HepG2 (cell line): ENCODE results near the gene FMO3. TPM values are rescaled to one million over a fixed set of nuclear protein-coding genes. Genes with fewer than 3 reads are reported as not detected.
A peak's percentile ranks its signal among the peaks of the same experiment; 100 is the strongest.

Experiments used
- ATAC-seq: fragments of 200-7000 bp; cut with Tn5 transposase; 3 replicates; pipeline ENCODE4 v1.9.1; 2020; ENCODE audit warnings: mild to moderate bottlenecking, moderate library complexity
- BruUV-seq: library from RNA; stranded (reverse); fragments of 400-500 nt; replicated peaks from 2 replicates; lab custom pipeline; 2021; lab: Mats Ljungman, UMichigan
- CTCF ChIA-PET: fragments of 300-600 bp; formaldehyde crosslinking; extraction: SDS; loops from one replicate; lab custom pipeline; 2021; ENCODE audit warnings: low total read pairs, inconsistent platforms, low intra/inter-chr PET ratio; lab: Yijun Ruan, JAX
- POLR2A ChIA-PET: fragments of 350-600 bp; sonication (Branson Sonifier 250); formaldehyde crosslinking; loops from one replicate; lab custom pipeline; 2020; ENCODE audit warnings: antibody characterized with exemption, inconsistent platforms; lab: Yijun Ruan, JAX
- DNase-seq: peaks from one replicate; pipeline ENCODE4 v3.0.0-alpha.2; 2015; ENCODE audit warnings: low spot score
- FAIRE-seq: peaks from 3 replicates; lab custom pipeline; 2011; peaks lifted over from hg19 to GRCh38; lab: Jason Lieb, UNC
- H2AFZ ChIP-seq: one replicate; pipeline ENCODE4 v1.6.1; 2011; ENCODE audit warnings: low read length, inconsistent platforms
- H3K27ac ChIP-seq: fragments of 300-600 bp; 3 replicates; pipeline ENCODE4 v1.8.0; 2011; ENCODE audit warnings: mixed run types, mild to moderate bottlenecking, mixed read lengths, low read length, inconsistent platforms; ENCODE audit not compliant: insufficient read depth; ENCODE audit errors: extremely low read length
- H3K27me3 ChIP-seq, 2 experiments: fragments of 200-600 bp in 1 of 2; 2 replicates in 1 of 2; 3 replicates in 1 of 2; pipeline versions ENCODE4 v1.6.0 to v1.8.0; 2011; ENCODE audit warnings: low read length in 2 of 2, mild to moderate bottlenecking in 2 of 2, moderate library complexity in 2 of 2, inconsistent platforms in 1 of 2; ENCODE audit not compliant: insufficient read depth in 2 of 2, control insufficient read depth in 1 of 2
- H3K36me3 ChIP-seq, 2 experiments: fragments of 200-600 bp in 1 of 2; replicated peaks in 1 of 2; 2 replicates in 1 of 2; 3 replicates in 1 of 2; pipeline versions ENCODE4 v1.5.1 to v1.8.0; 2011; ENCODE audit warnings: low read length in 2 of 2, inconsistent platforms in 1 of 2; ENCODE audit not compliant: insufficient read depth in 2 of 2, control insufficient read depth in 1 of 2
- H3K4me1 ChIP-seq: 2 replicates; pipeline ENCODE4 v1.5.1; 2012; ENCODE audit warnings: low read length, inconsistent platforms; ENCODE audit not compliant: insufficient read depth
- H3K4me2 ChIP-seq: 2 replicates; pipeline ENCODE4 v1.6.0; 2011; ENCODE audit warnings: low read depth, low read length, inconsistent platforms
- H3K4me3 ChIP-seq, 3 experiments: fragments of 200-600 bp in 1 of 3; sonication (generic), shearing (Covaris generic) in 1 of 3; replicated peaks in 1 of 3; 2 replicates each; pipeline ENCODE4 v1.5.1; 2011 to 2016; ENCODE audit warnings: low read length in 3 of 3, inconsistent platforms in 2 of 3, low read depth in 2 of 3, mild to moderate bottlenecking in 2 of 3, control low read depth in 1 of 3, mixed read lengths in 1 of 3; ENCODE audit not compliant: insufficient read depth in 1 of 3
- H3K79me2 ChIP-seq: one replicate; pipeline ENCODE4 v1.6.1; 2011; ENCODE audit warnings: low read length, inconsistent platforms; ENCODE audit not compliant: insufficient read depth
- H3K9ac ChIP-seq: 2 replicates; pipeline ENCODE4 v1.6.0; 2011; ENCODE audit warnings: mild to moderate bottlenecking, low read depth, low read length, inconsistent platforms; ENCODE audit not compliant: insufficient read depth
- H3K9me3 ChIP-seq: 2 replicates; pipeline ENCODE4 v1.5.1; 2012; ENCODE audit warnings: mild to moderate bottlenecking, low read length
- H4K20me1 ChIP-seq: 2 replicates; pipeline ENCODE4 v1.6.0; 2011; ENCODE audit warnings: inconsistent platforms, mild to moderate bottlenecking, low read length, moderate library complexity; ENCODE audit not compliant: insufficient read depth
- POGZ ChIP-seq: sonication (generic); formaldehyde crosslinking; IDR thresholded peaks from 2 replicates; pipeline ENCODE4 v1.4.0; 2020; ENCODE audit warnings: mild to moderate bottlenecking, missing genetic modification reagents
- RBM22 ChIP-seq: fragments of 200-400 bp; formaldehyde crosslinking; optimal IDR thresholded peaks from 2 replicates; pipeline ENCODE3; 2017; ENCODE audit warnings: mild to moderate bottlenecking, low read length, moderate library complexity
- ZNF30 ChIP-seq: sonication (generic); formaldehyde crosslinking; IDR thresholded peaks from 2 replicates; pipeline ENCODE4 v1.5.0; 2020; ENCODE audit warnings: mild to moderate bottlenecking, missing genetic modification reagents
- ZNF605 ChIP-seq: sonication (generic); formaldehyde crosslinking; IDR thresholded peaks from 2 replicates; pipeline ENCODE4 v1.8.0; 2022; ENCODE audit warnings: mild to moderate bottlenecking, missing genetic modification reagents
- WGBS: methylation state at CpG from one replicate; pipeline ENCODE4 v1.1.6; 2017; ENCODE audit warnings: low lambda C conversion rate; 5-methylcytosine and 5-hydroxymethylcytosine counted together
- in situ Hi-C: cut with HindIII; loops from 2 replicates; pipeline ENCODE4 v1.10.0; 2017; ENCODE audit warnings: low pct_unique_long_range_greater_than_20kb; ENCODE audit not compliant: extremely low pct_ligation_motif_present
- intact Hi-C: fragments of 100-400 bp; cut with micrococcal nuclease; formaldehyde crosslinking; loops from one replicate; pipeline ENCODE4 v1.10.0; 2022; ENCODE audit not compliant: unreplicated experiment
- polyA plus RNA-seq, 8 experiments: library from polyadenylated mRNA; depleted of rRNA in 3 of 8; stranded (reverse) in 7 of 8; unstranded in 1 of 8; fragments of >200 nt; fragmentation: Illumina TruSeq in 4 of 8; extraction: Trizol in 4 of 8; gene quantifications; 2 replicates each; pipeline versions ENCODE4 v1.2.1 to v1.2.3, GENCODE V29; 2011 to 2016; ENCODE audit warnings: low read depth in 4 of 8, missing spikeins in 1 of 8, mixed read lengths in 1 of 8; ENCODE audit not compliant: insufficient read depth in 1 of 8
- total RNA-seq, 5 experiments: library from RNA; depleted of rRNA; stranded (reverse); fragments of >200 nt; fragmentation: Illumina TruSeq; extraction: Trizol; gene quantifications; 2 replicates each; pipeline ENCODE4 v1.2.3, GENCODE V29; 2016; ENCODE audit warnings: low read depth in 1 of 5
- TF ChIP-seq, protein P1 (sequence below): sonication (generic); formaldehyde crosslinking; IDR thresholded peaks from 2 replicates; pipeline ENCODE4 v1.4.0; 2020; ENCODE audit warnings: missing genetic modification reagents

FMO3 gene
- total and polyA plus RNA-seq, 2 of the 13 experiments (the other 11 are each of a cell fraction or from before 2014, with no cell fraction given): not detected

DNA sequence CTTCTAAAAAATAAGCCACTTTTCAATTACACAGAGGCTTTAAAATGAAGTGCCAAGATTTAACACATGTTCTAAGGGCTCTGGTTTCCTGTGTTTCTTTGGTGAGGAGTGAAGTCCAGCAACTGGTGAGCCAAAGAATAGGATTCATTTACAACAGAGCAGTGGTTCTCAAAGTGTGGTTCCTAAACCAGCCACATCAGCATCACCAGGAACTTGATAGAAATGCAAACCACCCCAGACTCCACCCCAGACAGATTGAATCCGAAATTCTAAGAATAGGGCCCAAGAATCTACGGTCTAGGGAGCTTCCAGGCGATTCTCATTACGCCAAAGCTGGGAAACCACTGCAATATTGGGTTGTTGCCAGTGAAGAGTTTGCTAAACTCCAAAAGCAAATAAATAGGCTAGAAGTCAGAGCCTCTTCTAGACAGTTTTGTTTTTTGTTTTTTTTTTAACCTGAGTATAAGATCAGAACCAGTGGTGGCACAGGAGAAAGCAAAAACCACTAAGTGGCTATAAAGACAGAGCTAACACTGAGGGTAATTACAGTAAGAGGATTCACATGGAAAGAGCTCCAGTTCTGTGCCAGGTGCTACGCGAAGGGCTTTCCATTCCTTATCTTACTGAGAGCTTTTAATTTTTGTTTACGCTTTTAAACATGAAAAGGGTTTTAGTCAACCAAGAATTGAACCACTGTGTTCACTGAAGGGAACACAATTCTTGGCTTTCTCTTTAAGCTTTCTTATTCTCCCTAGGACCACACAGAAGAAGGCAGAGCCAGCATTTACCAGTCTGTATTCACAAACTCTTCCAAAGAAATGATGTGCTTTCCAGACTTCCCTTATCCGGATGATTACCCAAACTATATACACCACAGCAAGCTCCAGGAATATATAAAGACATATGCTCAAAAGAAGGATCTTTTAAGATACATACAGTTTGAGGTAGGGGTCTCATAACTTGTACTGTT is 52.0 kb downstream of the FMO3 start:
- no peaks in the 10 kb centered on the region for H3K27me3 ChIP-seq
- H3K36me3 ChIP-seq: no peaks in the 10 kb centered on the region
- FAIRE-seq (no peak), DNase-seq (no peak), ATAC-seq (peak; percentile 82)
- no peak overlapping the region for H3K9ac ChIP-seq
- H2AFZ ChIP-seq: no peak overlapping the region
- ChIA-PET POLR2A (interaction anchor here (1.0 kb wide), 1 partner anchor 18 kb away, joined by 3 read pairs; no protein-coding TSS in a partner anchor), CTCF (no interaction called here)
- no peaks in the 10 kb centered on the region for H3K79me2 ChIP-seq
- no peaks in the 10 kb centered on the region for H3K9me3 ChIP-seq
- no peak overlapping the region for H3K4me3 ChIP-seq
- no peaks in the 10 kb centered on the region for H4K20me1 ChIP-seq
- peaks cover 23% of the 10 kb centered on the region for H3K4me1 ChIP-seq
- peak overlapping the region; percentile 44 for H3K27ac ChIP-seq
- WGBS: 10% methylated on average over 8 of the region's 8 CpGs
- in situ Hi-C loops (no loop called here), intact Hi-C loops (no loop called here)
- no TSS peak for BruUV-seq
- 0 out of 2 replicates have a peak, but pooled peaks have one; percentile 2 for TF ChIP-seq ZNF605
- TF ChIP-seq POGZ (CRISPR knock-in tag): 0 out of 2 replicates have a peak, but pooled peaks have one; percentile 0
- TF ChIP-seq, protein P1, sequence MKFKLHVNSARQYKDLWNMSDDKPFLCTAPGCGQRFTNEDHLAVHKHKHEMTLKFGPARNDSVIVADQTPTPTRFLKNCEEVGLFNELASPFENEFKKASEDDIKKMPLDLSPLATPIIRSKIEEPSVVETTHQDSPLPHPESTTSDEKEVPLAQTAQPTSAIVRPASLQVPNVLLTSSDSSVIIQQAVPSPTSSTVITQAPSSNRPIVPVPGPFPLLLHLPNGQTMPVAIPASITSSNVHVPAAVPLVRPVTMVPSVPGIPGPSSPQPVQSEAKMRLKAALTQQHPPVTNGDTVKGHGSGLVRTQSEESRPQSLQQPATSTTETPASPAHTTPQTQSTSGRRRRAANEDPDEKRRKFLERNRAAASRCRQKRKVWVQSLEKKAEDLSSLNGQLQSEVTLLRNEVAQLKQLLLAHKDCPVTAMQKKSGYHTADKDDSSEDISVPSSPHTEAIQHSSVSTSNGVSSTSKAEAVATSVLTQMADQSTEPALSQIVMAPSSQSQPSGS (CRISPR knock-in tag): no peak
- no peak for TF ChIP-seq RBM22
- no peak for TF ChIP-seq ZNF30 (CRISPR knock-in tag)
- TF ChIP-seq, all 625 proteins: peak for 2
- peak overlapping the region; percentile 51 for H3K4me2 ChIP-seq
